RWPE2 (cell line): ENCODE data around the gene ERCC5.

Experiments used
- ATAC-seq: fragments of 200-7000 bp; cut with Tn5 transposase; 3 replicates; pipeline ENCODE4 v1.9.1; 2021; ENCODE audit warnings: low read depth
- DNase-seq: peaks from one replicate; pipeline ENCODE4 v3.0.0-alpha.2; 2020; ENCODE audit warnings: low spot score
- H3K27ac ChIP-seq: fragments of 450-650 bp; 2 replicates; pipeline ENCODE4 v1.5.1; 2017; ENCODE audit warnings: mild to moderate bottlenecking; ENCODE audit not compliant: poor library complexity, severe bottlenecking
- H3K27me3 ChIP-seq: fragments of 250-450 bp; sonication (Bioruptor Pico); 2 replicates; pipeline ENCODE4 v1.5.1; 2021; ENCODE audit warnings: mild to moderate bottlenecking, moderate library complexity; ENCODE audit not compliant: insufficient read depth, poor library complexity, severe bottlenecking
- H3K36me3 ChIP-seq: fragments of 250-450 bp; sonication (Bioruptor Pico); 2 replicates; pipeline ENCODE4 v1.5.1; 2020; ENCODE audit warnings: low read depth, mild to moderate bottlenecking, moderate library complexity
- H3K4me1 ChIP-seq: fragments of 250-450 bp; sonication (Bioruptor Pico); 2 replicates; pipeline ENCODE4 v1.5.1; 2021; ENCODE audit warnings: mild to moderate bottlenecking, moderate library complexity; ENCODE audit not compliant: insufficient read depth, poor library complexity, severe bottlenecking
- H3K4me3 ChIP-seq: fragments of 250-450 bp; sonication (Bioruptor Pico); 2 replicates; pipeline ENCODE4 v1.5.1; 2021; ENCODE audit warnings: mild to moderate bottlenecking, moderate library complexity; ENCODE audit not compliant: severe bottlenecking
- H3K9me3 ChIP-seq: fragments of 250-450 bp; sonication (Bioruptor Pico); 2 replicates; pipeline ENCODE4 v1.5.1; 2021; ENCODE audit warnings: mild to moderate bottlenecking, moderate library complexity; ENCODE audit not compliant: severe bottlenecking
- TF ChIP-seq, protein P1 (sequence below): fragments of 450-650 bp; IDR thresholded peaks from one replicate; pipeline ENCODE4 v1.5.1; 2017; ENCODE audit warnings: mild to moderate bottlenecking, moderate library complexity; ENCODE audit not compliant: poor library complexity, severe bottlenecking

ERCC5 gene

DNA sequence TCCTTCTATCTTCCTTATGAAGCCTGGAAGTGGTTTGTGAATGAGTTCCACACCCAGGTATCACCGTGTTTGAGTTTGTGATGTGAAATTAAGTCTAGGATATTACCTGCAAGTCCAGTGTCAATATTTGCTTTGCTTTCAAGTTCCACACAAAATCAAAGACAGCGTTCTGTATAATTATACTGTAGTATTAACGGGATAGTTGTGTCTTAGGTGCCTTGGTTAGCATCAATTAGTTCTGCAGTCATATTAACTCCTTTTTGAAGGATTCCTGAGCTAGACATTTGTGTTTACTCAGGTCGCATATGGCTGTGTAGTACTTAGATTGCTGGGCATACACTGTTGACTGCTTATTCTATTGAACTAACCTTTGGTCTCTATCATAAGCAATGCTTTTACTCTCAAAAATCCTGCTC, 54.4 kb downstream of the ERCC5 start:
- ATAC-seq (no peak), DNase-seq (no peak)
- TF ChIP-seq, protein P1, sequence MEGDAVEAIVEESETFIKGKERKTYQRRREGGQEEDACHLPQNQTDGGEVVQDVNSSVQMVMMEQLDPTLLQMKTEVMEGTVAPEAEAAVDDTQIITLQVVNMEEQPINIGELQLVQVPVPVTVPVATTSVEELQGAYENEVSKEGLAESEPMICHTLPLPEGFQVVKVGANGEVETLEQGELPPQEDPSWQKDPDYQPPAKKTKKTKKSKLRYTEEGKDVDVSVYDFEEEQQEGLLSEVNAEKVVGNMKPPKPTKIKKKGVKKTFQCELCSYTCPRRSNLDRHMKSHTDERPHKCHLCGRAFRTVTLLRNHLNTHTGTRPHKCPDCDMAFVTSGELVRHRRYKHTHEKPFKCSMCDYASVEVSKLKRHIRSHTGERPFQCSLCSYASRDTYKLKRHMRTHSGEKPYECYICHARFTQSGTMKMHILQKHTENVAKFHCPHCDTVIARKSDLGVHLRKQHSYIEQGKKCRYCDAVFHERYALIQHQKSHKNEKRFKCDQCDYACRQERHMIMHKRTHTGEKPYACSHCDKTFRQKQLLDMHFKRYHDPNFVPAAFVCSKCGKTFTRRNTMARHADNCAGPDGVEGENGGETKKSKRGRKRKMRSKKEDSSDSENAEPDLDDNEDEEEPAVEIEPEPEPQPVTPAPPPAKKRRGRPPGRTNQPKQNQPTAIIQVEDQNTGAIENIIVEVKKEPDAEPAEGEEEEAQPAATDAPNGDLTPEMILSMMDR: no peak
- no peaks in the 10 kb centered on the region for H3K9me3 ChIP-seq
- no peaks in the 10 kb centered on the region for H3K36me3 ChIP-seq
- H3K27me3 ChIP-seq: no peaks in the 10 kb centered on the region
- no peak overlapping the region for H3K4me3 ChIP-seq
- no peak overlapping the region for H3K27ac ChIP-seq
- peaks cover 19% of the 10 kb centered on the region for H3K4me1 ChIP-seq

DNA sequence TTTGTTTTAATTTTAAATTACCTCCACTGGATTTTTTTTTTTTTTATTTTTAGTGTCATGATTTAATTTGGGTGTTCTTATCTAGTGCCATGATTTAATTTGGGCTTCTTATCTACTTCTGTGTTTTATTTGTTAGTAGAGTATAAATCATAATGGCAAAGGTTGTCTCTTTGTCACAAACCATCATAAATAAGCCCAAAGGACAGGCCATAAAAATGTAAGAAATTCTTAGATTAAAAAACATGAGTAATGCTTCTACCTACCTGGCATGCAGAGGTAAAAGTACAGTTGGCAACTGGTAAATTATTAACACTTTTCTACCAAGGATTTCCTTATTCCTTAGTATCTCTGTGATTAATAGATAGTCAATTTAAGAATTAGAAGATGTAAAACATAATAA, 55.2 kb downstream of the ERCC5 start:
- Histone ChIP-seq H3K4me1 (peaks cover 19% of the 10 kb centered on the region), H3K9me3 (no peaks in the 10 kb centered on the region), H3K27me3 (no peaks in the 10 kb centered on the region), H3K27ac (no peak overlapping the region), H3K4me3 (no peak overlapping the region), H3K36me3 (no peaks in the 10 kb centered on the region)
- TF ChIP-seq, protein P1: no peak
- no peak for DNase-seq
- no peak for ATAC-seq

DNA sequence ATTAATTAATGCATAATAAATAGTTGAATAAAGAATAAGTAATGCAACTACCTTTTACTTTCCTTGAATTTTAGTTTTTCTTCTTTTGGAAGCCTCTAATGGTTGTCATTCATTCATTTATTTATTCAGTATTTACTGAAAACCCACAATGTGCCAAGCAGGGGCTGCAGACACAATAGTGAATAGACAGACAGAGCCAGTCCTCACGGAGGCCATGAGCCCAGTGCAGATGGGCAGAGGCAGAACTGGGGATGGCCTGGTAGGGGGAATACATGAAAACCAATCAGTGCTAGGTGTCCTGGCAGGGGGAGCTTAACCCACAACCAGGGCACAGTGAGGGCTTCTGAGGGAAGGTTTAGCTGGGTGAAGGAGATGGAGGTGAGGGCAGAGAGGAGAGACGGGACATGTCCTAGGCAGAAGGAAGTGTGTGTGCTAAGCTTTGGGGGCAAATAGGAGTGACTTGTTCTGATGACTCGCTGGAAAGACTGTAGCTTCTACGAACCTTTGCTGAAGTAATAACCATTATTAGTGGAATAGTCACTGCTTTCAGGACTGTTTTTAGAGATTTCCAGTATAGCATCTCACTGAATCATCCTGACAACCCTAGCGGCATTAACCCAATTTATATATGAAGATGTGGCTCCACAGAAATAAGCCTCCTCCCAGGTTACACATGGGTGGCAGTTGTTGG, 55.9 kb downstream of the ERCC5 start:
- ATAC-seq (peak; percentile 12; the same call in 1 of the 3 replicates), DNase-seq (no peak)
- H3K4me1 ChIP-seq: peaks cover 20% of the 10 kb centered on the region
- no peaks in the 10 kb centered on the region for H3K36me3 ChIP-seq
- H3K4me3 ChIP-seq: no peak overlapping the region
- no peaks in the 10 kb centered on the region for H3K27me3 ChIP-seq
- no peaks in the 10 kb centered on the region for H3K9me3 ChIP-seq
- H3K27ac ChIP-seq: no peak overlapping the region
- TF ChIP-seq, protein P1: no peak

DNA sequence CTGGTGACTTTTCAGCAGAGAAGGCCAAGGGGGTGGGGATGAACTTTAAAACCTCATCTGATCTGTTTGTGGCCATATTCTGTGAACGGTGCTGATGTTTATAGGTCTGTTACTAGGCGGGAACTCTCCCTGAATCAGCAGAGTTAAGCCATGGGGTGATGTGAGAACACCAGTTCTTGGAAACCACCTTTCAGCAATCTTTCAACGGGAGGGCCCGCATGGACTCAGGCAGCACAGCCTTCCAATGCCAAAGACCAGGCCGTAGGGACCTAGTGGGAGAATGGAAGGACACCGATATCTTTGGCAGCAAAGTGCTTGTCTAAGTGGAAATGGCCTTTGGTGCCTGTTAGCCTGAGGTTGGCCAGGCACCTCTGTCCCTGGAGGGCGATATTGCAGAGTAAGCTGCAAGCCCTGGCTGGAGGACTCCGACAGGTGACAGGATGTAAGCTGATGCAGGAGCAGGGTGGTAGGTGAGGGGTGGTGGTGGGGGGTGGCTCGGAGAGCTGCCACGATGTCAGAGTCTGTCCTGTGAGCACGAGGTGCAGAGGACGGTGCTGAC, 57.0 kb downstream of the ERCC5 start:
- H3K27ac ChIP-seq: no peak overlapping the region
- H3K27me3 ChIP-seq: no peaks in the 10 kb centered on the region
- H3K4me1 ChIP-seq: peaks cover 29% of the 10 kb centered on the region
- no peaks in the 10 kb centered on the region for H3K9me3 ChIP-seq
- no peak overlapping the region for H3K4me3 ChIP-seq
- no peaks in the 10 kb centered on the region for H3K36me3 ChIP-seq
- ATAC-seq (no peak), DNase-seq (no peak)
- TF ChIP-seq, protein P1: no peak
